CD4-positive, CD25-positive, alpha-beta regulatory T cell (primary cell): ENCODE measurements around the gene TAF5L. TPM values are rescaled to one million over a fixed set of nuclear protein-coding genes. Genes with fewer than 3 reads are reported as not detected.
A peak's percentile ranks its signal among the peaks of the same experiment; 100 is the strongest.

Source experiments
- ATAC-seq, 2 donors: fragments of 150-1000 bp; cut with Tn5 transposase; one replicate each; pipeline ENCODE4 v1.10.0; 2021; ENCODE audit warnings: low read depth in 2 of 2, moderate number of reproducible peaks in 2 of 2, moderate library complexity in 1 of 2
- DNase-seq, 3 donors: peaks; one replicate each; pipeline versions ENCODE4 v3.0.0 to v3.0.0-alpha.2; 2012 to 2022; ENCODE audit warnings: mixed read lengths in 1 of 3
- H3K27ac ChIP-seq: one replicate; pipeline ENCODE4 v1.7.0; 2013; ENCODE audit warnings: mild to moderate bottlenecking, low read length; ENCODE audit not compliant: insufficient read depth, poor library complexity, severe bottlenecking
- H3K27me3 ChIP-seq: one replicate; pipeline ENCODE4 v1.7.0; 2013; ENCODE audit warnings: low read length; ENCODE audit not compliant: control insufficient read depth, insufficient read depth
- H3K36me3 ChIP-seq: one replicate; pipeline ENCODE4 v1.7.0; 2013; ENCODE audit warnings: mild to moderate bottlenecking, low read length, moderate library complexity; ENCODE audit not compliant: control insufficient read depth, insufficient read depth
- H3K4me1 ChIP-seq: 2 replicates; pipeline ENCODE4 v1.7.0; 2013; ENCODE audit warnings: mild to moderate bottlenecking, low read length; ENCODE audit not compliant: insufficient read depth, control insufficient read depth, poor library complexity, severe bottlenecking
- H3K4me3 ChIP-seq: one replicate; pipeline ENCODE4 v1.7.0; 2013; ENCODE audit warnings: low read depth, mild to moderate bottlenecking, low read length, moderate library complexity
- H3K9me3 ChIP-seq, 2 experiments: 1 replicate in 1 of 2; 2 replicates in 1 of 2; pipeline ENCODE4 v1.7.0; 2013; ENCODE audit warnings: low read length in 2 of 2, mild to moderate bottlenecking in 1 of 2, moderate library complexity in 1 of 2; ENCODE audit not compliant: control insufficient read depth in 2 of 2
- H3K27ac Mint-ChIP-seq, 3 donors: one replicate each; pipeline ENCODE4 v1.8.0; 2020 to 2022; ENCODE audit warnings: mild to moderate bottlenecking in 3 of 3, mixed read lengths in 3 of 3, moderate library complexity in 2 of 3
- H3K27me3 Mint-ChIP-seq: one replicate; pipeline ENCODE4 v1.8.0; 2022; ENCODE audit warnings: mild to moderate bottlenecking, mixed read lengths
- H3K36me3 Mint-ChIP-seq: one replicate; pipeline ENCODE4 v1.8.0; 2020; ENCODE audit warnings: mixed read lengths
- H3K4me1 Mint-ChIP-seq, 4 donors: one replicate each; pipeline ENCODE4 v1.8.0; 2020 to 2022; ENCODE audit warnings: mixed read lengths in 4 of 4, mild to moderate bottlenecking in 1 of 4
- H3K4me3 Mint-ChIP-seq, 4 donors: one replicate each; pipeline ENCODE4 v1.8.0; 2020 to 2022; ENCODE audit warnings: mild to moderate bottlenecking in 4 of 4, mixed read lengths in 4 of 4, moderate library complexity in 3 of 4
- H3K9me3 Mint-ChIP-seq, 7 donors: one replicate each; pipeline ENCODE4 v1.8.0; 2020 to 2022; ENCODE audit warnings: mixed read lengths in 7 of 7, mild to moderate bottlenecking in 3 of 7, moderate library complexity in 2 of 7
- polyA plus RNA-seq, 4 donors: library from polyadenylated mRNA; unstranded; fragments of 300-500 nt; fragmentation: Illumina TruSeq; gene quantifications; one replicate each; pipeline ENCODE4 v1.2.3, GENCODE V29; 2021
- total RNA-seq: library from RNA; stranded (reverse); gene quantifications from one replicate; pipeline ENCODE4 v1.2.3, GENCODE V29; 2022

TAF5L gene
- total and polyA plus RNA-seq, 5 donors from 2014 or later: 4.6 to 33.6 (median 5.9) TPM

GRCh38 chr1:229593800-229594199 is 32.1 kb downstream of the TAF5L start:
- Histone ChIP-seq H3K27me3 (no peaks in the 10 kb centered on the region), H3K4me3 (no peak overlapping the region), H3K9me3 (no peaks in the 10 kb centered on the region), H3K36me3 (peaks cover 39% of the 10 kb centered on the region), H3K4me1 (no peaks in the 10 kb centered on the region), H3K27ac (no peak overlapping the region)
- no peak for DNase-seq
- Mint-ChIP-seq H3K9me3 (no peaks in the 10 kb centered on the region), H3K27me3 (no peaks in the 10 kb centered on the region), H3K4me3 (no peak overlapping the region), H3K4me1 (peaks cover 8 to 11% (median 8%) of the 10 kb centered on the region in 4 donors), H3K36me3 (peaks cover 21% of the 10 kb centered on the region), H3K27ac (peak overlapping the region in 1 of 3 donors; percentile 26)
- no peak for ATAC-seq

GRCh38 chr1:229590119-229590518 is 35.8 kb downstream of the TAF5L start:
- Mint-ChIP-seq H3K9me3 (no peaks in the 10 kb centered on the region), H3K36me3 (peaks cover 15% of the 10 kb centered on the region)
- peaks cover 28% of the 10 kb centered on the region for H3K36me3 ChIP-seq

GRCh38 chr1:229585338-229585737 is 40.6 kb downstream of the TAF5L start:
- Histone ChIP-seq H3K36me3 (no peaks in the 10 kb centered on the region), H3K4me1 (no peaks in the 10 kb centered on the region), H3K4me3 (no peak overlapping the region), H3K9me3 (no peaks in the 10 kb centered on the region), H3K27me3 (no peaks in the 10 kb centered on the region), H3K27ac (no peak overlapping the region)
- Mint-ChIP-seq H3K36me3 (peaks cover 3% of the 10 kb centered on the region), H3K27ac (no peak overlapping the region), H3K4me1 (no peaks in the 10 kb centered on the region), H3K27me3 (no peaks in the 10 kb centered on the region), H3K4me3 (no peak overlapping the region), H3K9me3 (no peaks in the 10 kb centered on the region)
- DNase-seq: no peak
- ATAC-seq: no peak

More at GRCh38 chr1:229590119-229590518, 35.8 kb downstream of the TAF5L start:
- Histone ChIP-seq H3K4me3 (no peak overlapping the region), H3K27ac (no peak overlapping the region), H3K9me3 (no peaks in the 10 kb centered on the region), H3K4me1 (no peaks in the 10 kb centered on the region), H3K27me3 (no peaks in the 10 kb centered on the region)
- no peaks in the 10 kb centered on the region for H3K4me1 Mint-ChIP-seq
- no peaks in the 10 kb centered on the region for H3K27me3 Mint-ChIP-seq
- no peak for ATAC-seq
- no peak overlapping the region for H3K27ac Mint-ChIP-seq
- no peak for DNase-seq
- H3K4me3 Mint-ChIP-seq: no peak overlapping the region

GRCh38 chr1:229582715-229583114 is 43.2 kb downstream of the TAF5L start:
- H3K9me3 ChIP-seq: no peaks in the 10 kb centered on the region
- no peaks in the 10 kb centered on the region for H3K36me3 ChIP-seq
- H3K27me3 Mint-ChIP-seq: peaks cover 8% of the 10 kb centered on the region
- H3K27ac ChIP-seq: no peak overlapping the region
- H3K4me1 Mint-ChIP-seq: no peaks in the 10 kb centered on the region
- no peaks in the 10 kb centered on the region for H3K4me1 ChIP-seq
- ATAC-seq: no peak
- no peak for DNase-seq
- peaks cover 0 to 2% (median 0%) of the 10 kb centered on the region in 7 donors for H3K9me3 Mint-ChIP-seq
- H3K4me3 ChIP-seq: no peak overlapping the region
- H3K36me3 Mint-ChIP-seq: no peaks in the 10 kb centered on the region
- no peak overlapping the region for H3K27ac Mint-ChIP-seq
- no peak overlapping the region for H3K4me3 Mint-ChIP-seq
- H3K27me3 ChIP-seq: no peaks in the 10 kb centered on the region

GRCh38 chr1:229582011-229582694 is 43.8 kb downstream of the TAF5L start:
- H3K4me1 Mint-ChIP-seq: no peaks in the 10 kb centered on the region
- no peaks in the 10 kb centered on the region for H3K36me3 Mint-ChIP-seq
- no peak for ATAC-seq
- H3K4me3 ChIP-seq: no peak overlapping the region
- H3K27ac ChIP-seq: no peak overlapping the region
- H3K36me3 ChIP-seq: no peaks in the 10 kb centered on the region
- peaks cover 0 to 2% (median 0%) of the 10 kb centered on the region in 7 donors for H3K9me3 Mint-ChIP-seq
- DNase-seq: no peak
- H3K4me3 Mint-ChIP-seq: no peak overlapping the region
- H3K9me3 ChIP-seq: no peaks in the 10 kb centered on the region
- no peaks in the 10 kb centered on the region for H3K27me3 ChIP-seq
- H3K27me3 Mint-ChIP-seq: peaks cover 8% of the 10 kb centered on the region
- H3K27ac Mint-ChIP-seq: no peak overlapping the region
- no peaks in the 10 kb centered on the region for H3K4me1 ChIP-seq

GRCh38 chr1:229581485-229581884 is 44.4 kb downstream of the TAF5L start:
- no peak overlapping the region for H3K4me3 ChIP-seq
- DNase-seq: no peak
- peaks cover 8% of the 10 kb centered on the region for H3K27me3 Mint-ChIP-seq
- H3K27ac Mint-ChIP-seq: no peak overlapping the region
- H3K27ac ChIP-seq: no peak overlapping the region
- H3K4me1 ChIP-seq: no peaks in the 10 kb centered on the region
- peaks cover 0 to 2% (median 0%) of the 10 kb centered on the region in 7 donors for H3K9me3 Mint-ChIP-seq
- no peaks in the 10 kb centered on the region for H3K36me3 ChIP-seq
- no peaks in the 10 kb centered on the region for H3K9me3 ChIP-seq
- ATAC-seq: no peak
- no peak overlapping the region for H3K4me3 Mint-ChIP-seq
- H3K27me3 ChIP-seq: no peaks in the 10 kb centered on the region
- H3K4me1 Mint-ChIP-seq: no peaks in the 10 kb centered on the region
- H3K36me3 Mint-ChIP-seq: no peaks in the 10 kb centered on the region

GRCh38 chr1:229579059-229579673 is 46.8 kb downstream of the TAF5L start:
- no peak overlapping the region for H3K27ac Mint-ChIP-seq
- no peak for ATAC-seq
- H3K9me3 Mint-ChIP-seq: peaks cover 0 to 2% (median 0%) of the 10 kb centered on the region in 7 donors
- H3K36me3 Mint-ChIP-seq: no peaks in the 10 kb centered on the region
- H3K27me3 Mint-ChIP-seq: peaks cover 11% of the 10 kb centered on the region
- DNase-seq: no peak
- no peaks in the 10 kb centered on the region for H3K9me3 ChIP-seq
- no peaks in the 10 kb centered on the region for H3K27me3 ChIP-seq
- H3K4me1 Mint-ChIP-seq: no peaks in the 10 kb centered on the region
- H3K4me1 ChIP-seq: no peaks in the 10 kb centered on the region
- no peak overlapping the region for H3K27ac ChIP-seq
- H3K36me3 ChIP-seq: no peaks in the 10 kb centered on the region
- no peak overlapping the region for H3K4me3 Mint-ChIP-seq
- H3K4me3 ChIP-seq: no peak overlapping the region
